SK-N-SH treated with all-trans-retinoic acid at 6 μM for 48 hours (cell line): ENCODE data around the gene KIF23.

Source experiments
- ATAC-seq: fragments of 200-7000 bp; cut with Tn5 transposase; 3 replicates; pipeline ENCODE4 v1.9.1; 2020; ENCODE audit warnings: mild to moderate bottlenecking, moderate library complexity
- ARNTL ChIP-seq: fragments of 450-650 bp; formaldehyde crosslinking; IDR thresholded peaks from 2 replicates; pipeline ENCODE4 v1.5.0; 2020; ENCODE audit warnings: low read depth, mild to moderate bottlenecking, moderate library complexity, borderline replicate concordance
- BACH2 ChIP-seq: fragments of 250-450 bp; sonication (Bioruptor Pico); IDR thresholded peaks from 2 replicates; pipeline ENCODE4 v1.9.0; 2021; ENCODE audit warnings: mild to moderate bottlenecking, borderline replicate concordance
- CSDC2 ChIP-seq: fragments of 250-450 bp; sonication (Bioruptor Pico); IDR thresholded peaks from 2 replicates; pipeline ENCODE4 v1.5.0; 2020; ENCODE audit warnings: mild to moderate bottlenecking, moderate library complexity
- ESRRG ChIP-seq: fragments of 250-450 bp; sonication (Bioruptor Pico); IDR thresholded peaks from 2 replicates; pipeline ENCODE4 v1.6.1; 2021; ENCODE audit warnings: mild to moderate bottlenecking
- GLIS3 ChIP-seq: fragments of 250-450 bp; sonication (Bioruptor Pico); IDR thresholded peaks from 2 replicates; pipeline ENCODE4 v1.5.0; 2020; ENCODE audit warnings: mild to moderate bottlenecking, moderate library complexity
- ISL1 ChIP-seq: fragments of 250-450 bp; sonication (Bioruptor Pico); IDR thresholded peaks from 2 replicates; pipeline ENCODE4 v2.1.2; 2022; ENCODE audit warnings: mild to moderate bottlenecking, moderate library complexity
- OSR1 ChIP-seq: fragments of 250-450 bp; sonication (Bioruptor Pico); IDR thresholded peaks from 2 replicates; pipeline ENCODE4 v1.8.0; 2022; ENCODE audit warnings: moderate library complexity, mild to moderate bottlenecking, inconsistent platforms
- PPARA ChIP-seq: fragments of 250-450 bp; sonication (Bioruptor Pico); IDR thresholded peaks from 2 replicates; pipeline ENCODE4 v1.5.0; 2020; ENCODE audit warnings: mild to moderate bottlenecking, borderline replicate concordance
- RARB ChIP-seq: fragments of 250-450 bp; sonication (Bioruptor Pico); IDR thresholded peaks from 2 replicates; pipeline ENCODE4 v1.8.0; 2021; ENCODE audit warnings: mild to moderate bottlenecking, moderate library complexity
- SNAI2 ChIP-seq: fragments of 250-450 bp; sonication (Bioruptor Pico); IDR thresholded peaks from 2 replicates; pipeline ENCODE4 v1.5.0; 2020; ENCODE audit warnings: mild to moderate bottlenecking, moderate library complexity
- TCF4 ChIP-seq: fragments of 250-450 bp; sonication (Bioruptor Pico); IDR thresholded peaks from 2 replicates; pipeline ENCODE4 v1.8.0; 2021; ENCODE audit warnings: mild to moderate bottlenecking, moderate library complexity, borderline replicate concordance
- TOX ChIP-seq: fragments of 250-450 bp; sonication (Bioruptor Pico); IDR thresholded peaks from 2 replicates; pipeline ENCODE4 v1.8.0; 2021; ENCODE audit warnings: mild to moderate bottlenecking, moderate library complexity, borderline replicate concordance
- ZC3H10 ChIP-seq: fragments of 250-450 bp; sonication (Bioruptor Pico); IDR thresholded peaks from 2 replicates; pipeline ENCODE4 v1.5.1; 2021; ENCODE audit warnings: mild to moderate bottlenecking, moderate library complexity
- ZFP3 ChIP-seq: fragments of 250-450 bp; sonication (Bioruptor Pico); IDR thresholded peaks from 2 replicates; pipeline ENCODE4 v1.5.0; 2020; ENCODE audit warnings: mild to moderate bottlenecking, moderate library complexity
- ZFP30 ChIP-seq: fragments of 450-650 bp; formaldehyde crosslinking; IDR thresholded peaks from 2 replicates; pipeline ENCODE4 v1.5.0; 2022; ENCODE audit warnings: mild to moderate bottlenecking, moderate library complexity
- ZNF565 ChIP-seq: fragments of 450-650 bp; formaldehyde crosslinking; conservative IDR thresholded peaks from 2 replicates; pipeline ENCODE4 v1.5.0; 2020; ENCODE audit warnings: low read depth, mild to moderate bottlenecking, moderate library complexity
- ZNF70 ChIP-seq: fragments of 450-650 bp; formaldehyde crosslinking; IDR thresholded peaks from 2 replicates; pipeline ENCODE4 v1.5.0; 2020; ENCODE audit warnings: mild to moderate bottlenecking, moderate library complexity
- ZNF8 ChIP-seq: fragments of 450-650 bp; formaldehyde crosslinking; IDR thresholded peaks from 2 replicates; pipeline ENCODE4 v1.5.0; 2020; ENCODE audit warnings: mild to moderate bottlenecking, moderate library complexity
- TF ChIP-seq, protein P1 (sequence below): fragments of 250-450 bp; sonication (Bioruptor Pico); IDR thresholded peaks from 2 replicates; pipeline ENCODE4 v1.8.0; 2020; ENCODE audit warnings: mild to moderate bottlenecking, moderate library complexity, borderline replicate concordance
- TF ChIP-seq, protein P2 (sequence below): fragments of 250-450 bp; sonication (Bioruptor Pico); IDR thresholded peaks from 2 replicates; pipeline ENCODE4 v1.5.1; 2021; ENCODE audit warnings: mild to moderate bottlenecking, moderate library complexity
- TF ChIP-seq, protein P3 (sequence below): fragments of 250-450 bp; sonication (Bioruptor Pico); IDR thresholded peaks from 2 replicates; pipeline ENCODE4 v1.5.1; 2020; ENCODE audit warnings: low read depth, mild to moderate bottlenecking, moderate library complexity
- TF ChIP-seq, protein P4 (sequence below): fragments of 250-450 bp; sonication (Bioruptor Pico); IDR thresholded peaks from 2 replicates; pipeline ENCODE4 v1.8.0; 2021; ENCODE audit warnings: low read depth, mild to moderate bottlenecking, moderate library complexity, borderline replicate concordance
- TF ChIP-seq, protein P5 (sequence below): fragments of 250-450 bp; sonication (Bioruptor Pico); IDR thresholded peaks from 2 replicates; pipeline ENCODE4 v1.5.0; 2020; ENCODE audit warnings: mild to moderate bottlenecking, moderate library complexity

The KIF23 gene

DNA sequence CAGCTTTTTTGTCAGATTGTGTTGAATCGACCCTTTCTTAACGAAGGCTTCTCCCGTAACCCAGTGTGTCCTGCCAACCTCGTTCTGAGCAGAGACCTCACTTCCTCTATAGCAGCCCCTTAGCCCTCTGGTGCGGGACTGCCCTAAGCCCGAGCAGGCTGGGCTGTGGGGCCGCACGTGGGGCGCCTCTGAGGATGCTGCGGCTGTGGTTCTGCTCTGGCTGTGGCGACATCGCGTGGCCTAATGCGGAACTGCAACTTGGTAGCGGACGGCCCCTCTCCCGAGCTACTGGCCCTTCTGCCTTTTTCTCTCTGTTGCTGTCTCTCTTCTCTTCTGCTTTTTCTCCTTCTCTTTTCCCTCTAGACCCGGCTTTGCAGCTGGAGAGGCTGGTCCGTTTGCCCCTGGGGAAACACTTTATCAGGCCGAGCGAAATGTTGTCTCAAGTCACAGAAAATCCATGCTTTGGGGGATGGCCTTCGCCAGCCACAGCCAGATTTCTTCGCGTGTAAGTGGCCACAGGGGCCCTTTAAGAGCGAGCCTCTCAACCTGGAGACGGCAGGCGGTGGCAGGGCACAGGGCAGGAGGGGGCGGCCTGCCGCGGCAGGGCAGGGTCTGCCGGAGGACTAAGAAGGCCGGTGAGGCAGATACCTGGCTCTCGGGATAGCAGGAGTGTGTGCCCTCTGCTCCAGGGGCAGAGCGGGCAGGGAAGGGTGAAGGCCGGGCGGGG lies 19.4 kb upstream of the KIF23 start:
- ATAC-seq: peak; percentile 89

DNA sequence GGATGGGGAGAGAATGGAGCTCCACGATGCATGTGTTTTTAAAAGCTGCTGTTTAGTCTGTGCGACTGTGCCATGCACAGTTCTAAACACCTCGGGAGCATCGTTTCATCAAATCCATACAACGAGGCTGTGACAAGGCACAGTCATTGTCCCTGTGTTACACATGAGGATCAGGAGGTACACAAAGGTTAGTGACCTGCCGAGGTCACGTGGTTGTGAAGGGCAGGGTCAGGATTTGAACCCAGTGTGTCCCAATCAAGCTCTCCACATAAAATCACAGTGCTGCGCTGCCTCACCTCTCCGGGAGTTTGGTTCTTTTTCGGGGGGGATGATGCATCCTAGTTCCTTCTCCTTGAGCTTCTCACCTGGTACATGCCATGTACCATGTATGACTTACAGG lies 18.7 kb upstream of the KIF23 start:
- ATAC-seq: no peak
- TF ChIP-seq ZFP3 (CRISPR knock-in tag) (no peak), ZFP30 (CRISPR knock-in tag) (no peak), ZC3H10 (CRISPR knock-in tag) (no peak), PPARA (CRISPR knock-in tag) (no peak), ARNTL (CRISPR knock-in tag) (no peak), OSR1 (CRISPR knock-in tag) (no peak), CSDC2 (CRISPR knock-in tag) (no peak), ZNF565 (CRISPR knock-in tag) (no peak), TCF4 (CRISPR knock-in tag) (no peak), RARB (no peak), GLIS3 (CRISPR knock-in tag) (no peak), SNAI2 (CRISPR knock-in tag) (no peak), TOX (CRISPR knock-in tag) (no peak), ESRRG (CRISPR knock-in tag) (no peak), ISL1 (CRISPR knock-in tag) (no peak), BACH2 (CRISPR knock-in tag) (no peak)
- TF ChIP-seq, protein P1, sequence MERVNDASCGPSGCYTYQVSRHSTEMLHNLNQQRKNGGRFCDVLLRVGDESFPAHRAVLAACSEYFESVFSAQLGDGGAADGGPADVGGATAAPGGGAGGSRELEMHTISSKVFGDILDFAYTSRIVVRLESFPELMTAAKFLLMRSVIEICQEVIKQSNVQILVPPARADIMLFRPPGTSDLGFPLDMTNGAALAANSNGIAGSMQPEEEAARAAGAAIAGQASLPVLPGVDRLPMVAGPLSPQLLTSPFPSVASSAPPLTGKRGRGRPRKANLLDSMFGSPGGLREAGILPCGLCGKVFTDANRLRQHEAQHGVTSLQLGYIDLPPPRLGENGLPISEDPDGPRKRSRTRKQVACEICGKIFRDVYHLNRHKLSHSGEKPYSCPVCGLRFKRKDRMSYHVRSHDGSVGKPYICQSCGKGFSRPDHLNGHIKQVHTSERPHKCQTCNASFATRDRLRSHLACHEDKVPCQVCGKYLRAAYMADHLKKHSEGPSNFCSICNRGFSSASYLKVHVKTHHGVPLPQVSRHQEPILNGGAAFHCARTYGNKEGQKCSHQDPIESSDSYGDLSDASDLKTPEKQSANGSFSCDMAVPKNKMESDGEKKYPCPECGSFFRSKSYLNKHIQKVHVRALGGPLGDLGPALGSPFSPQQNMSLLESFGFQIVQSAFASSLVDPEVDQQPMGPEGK (CRISPR knock-in tag): no peak
- TF ChIP-seq, protein P2, sequence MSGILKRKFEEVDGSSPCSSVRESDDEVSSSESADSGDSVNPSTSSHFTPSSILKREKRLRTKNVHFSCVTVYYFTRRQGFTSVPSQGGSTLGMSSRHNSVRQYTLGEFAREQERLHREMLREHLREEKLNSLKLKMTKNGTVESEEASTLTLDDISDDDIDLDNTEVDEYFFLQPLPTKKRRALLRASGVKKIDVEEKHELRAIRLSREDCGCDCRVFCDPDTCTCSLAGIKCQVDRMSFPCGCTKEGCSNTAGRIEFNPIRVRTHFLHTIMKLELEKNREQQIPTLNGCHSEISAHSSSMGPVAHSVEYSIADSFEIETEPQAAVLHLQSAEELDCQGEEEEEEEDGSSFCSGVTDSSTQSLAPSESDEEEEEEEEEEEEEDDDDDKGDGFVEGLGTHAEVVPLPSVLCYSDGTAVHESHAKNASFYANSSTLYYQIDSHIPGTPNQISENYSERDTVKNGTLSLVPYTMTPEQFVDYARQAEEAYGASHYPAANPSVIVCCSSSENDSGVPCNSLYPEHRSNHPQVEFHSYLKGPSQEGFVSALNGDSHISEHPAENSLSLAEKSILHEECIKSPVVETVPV (CRISPR knock-in tag): no peak
- TF ChIP-seq, protein P3, sequence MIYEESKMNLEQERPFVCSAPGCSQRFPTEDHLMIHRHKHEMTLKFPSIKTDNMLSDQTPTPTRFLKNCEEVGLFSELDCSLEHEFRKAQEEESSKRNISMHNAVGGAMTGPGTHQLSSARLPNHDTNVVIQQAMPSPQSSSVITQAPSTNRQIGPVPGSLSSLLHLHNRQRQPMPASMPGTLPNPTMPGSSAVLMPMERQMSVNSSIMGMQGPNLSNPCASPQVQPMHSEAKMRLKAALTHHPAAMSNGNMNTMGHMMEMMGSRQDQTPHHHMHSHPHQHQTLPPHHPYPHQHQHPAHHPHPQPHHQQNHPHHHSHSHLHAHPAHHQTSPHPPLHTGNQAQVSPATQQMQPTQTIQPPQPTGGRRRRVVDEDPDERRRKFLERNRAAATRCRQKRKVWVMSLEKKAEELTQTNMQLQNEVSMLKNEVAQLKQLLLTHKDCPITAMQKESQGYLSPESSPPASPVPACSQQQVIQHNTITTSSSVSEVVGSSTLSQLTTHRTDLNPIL (CRISPR knock-in tag): no peak
- TF ChIP-seq, protein P4, sequence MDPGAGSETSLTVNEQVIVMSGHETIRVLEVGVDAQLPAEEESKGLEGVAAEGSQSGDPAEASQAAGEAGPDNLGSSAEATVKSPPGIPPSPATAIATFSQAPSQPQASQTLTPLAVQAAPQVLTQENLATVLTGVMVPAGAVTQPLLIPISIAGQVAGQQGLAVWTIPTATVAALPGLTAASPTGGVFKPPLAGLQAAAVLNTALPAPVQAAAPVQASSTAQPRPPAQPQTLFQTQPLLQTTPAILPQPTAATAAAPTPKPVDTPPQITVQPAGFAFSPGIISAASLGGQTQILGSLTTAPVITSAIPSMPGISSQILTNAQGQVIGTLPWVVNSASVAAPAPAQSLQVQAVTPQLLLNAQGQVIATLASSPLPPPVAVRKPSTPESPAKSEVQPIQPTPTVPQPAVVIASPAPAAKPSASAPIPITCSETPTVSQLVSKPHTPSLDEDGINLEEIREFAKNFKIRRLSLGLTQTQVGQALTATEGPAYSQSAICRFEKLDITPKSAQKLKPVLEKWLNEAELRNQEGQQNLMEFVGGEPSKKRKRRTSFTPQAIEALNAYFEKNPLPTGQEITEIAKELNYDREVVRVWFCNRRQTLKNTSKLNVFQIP: no peak

More for the DNA sequence above, 19.4 kb upstream of the KIF23 start:
- no peak for TF ChIP-seq ESRRG (CRISPR knock-in tag)
- TF ChIP-seq, protein P5, sequence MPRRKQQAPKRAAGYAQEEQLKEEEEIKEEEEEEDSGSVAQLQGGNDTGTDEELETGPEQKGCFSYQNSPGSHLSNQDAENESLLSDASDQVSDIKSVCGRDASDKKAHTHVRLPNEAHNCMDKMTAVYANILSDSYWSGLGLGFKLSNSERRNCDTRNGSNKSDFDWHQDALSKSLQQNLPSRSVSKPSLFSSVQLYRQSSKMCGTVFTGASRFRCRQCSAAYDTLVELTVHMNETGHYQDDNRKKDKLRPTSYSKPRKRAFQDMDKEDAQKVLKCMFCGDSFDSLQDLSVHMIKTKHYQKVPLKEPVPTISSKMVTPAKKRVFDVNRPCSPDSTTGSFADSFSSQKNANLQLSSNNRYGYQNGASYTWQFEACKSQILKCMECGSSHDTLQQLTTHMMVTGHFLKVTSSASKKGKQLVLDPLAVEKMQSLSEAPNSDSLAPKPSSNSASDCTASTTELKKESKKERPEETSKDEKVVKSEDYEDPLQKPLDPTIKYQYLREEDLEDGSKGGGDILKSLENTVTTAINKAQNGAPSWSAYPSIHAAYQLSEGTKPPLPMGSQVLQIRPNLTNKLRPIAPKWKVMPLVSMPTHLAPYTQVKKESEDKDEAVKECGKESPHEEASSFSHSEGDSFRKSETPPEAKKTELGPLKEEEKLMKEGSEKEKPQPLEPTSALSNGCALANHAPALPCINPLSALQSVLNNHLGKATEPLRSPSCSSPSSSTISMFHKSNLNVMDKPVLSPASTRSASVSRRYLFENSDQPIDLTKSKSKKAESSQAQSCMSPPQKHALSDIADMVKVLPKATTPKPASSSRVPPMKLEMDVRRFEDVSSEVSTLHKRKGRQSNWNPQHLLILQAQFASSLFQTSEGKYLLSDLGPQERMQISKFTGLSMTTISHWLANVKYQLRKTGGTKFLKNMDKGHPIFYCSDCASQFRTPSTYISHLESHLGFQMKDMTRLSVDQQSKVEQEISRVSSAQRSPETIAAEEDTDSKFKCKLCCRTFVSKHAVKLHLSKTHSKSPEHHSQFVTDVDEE (CRISPR knock-in tag): peak; percentile 28; the same call in 1 of the 2 replicates

DNA sequence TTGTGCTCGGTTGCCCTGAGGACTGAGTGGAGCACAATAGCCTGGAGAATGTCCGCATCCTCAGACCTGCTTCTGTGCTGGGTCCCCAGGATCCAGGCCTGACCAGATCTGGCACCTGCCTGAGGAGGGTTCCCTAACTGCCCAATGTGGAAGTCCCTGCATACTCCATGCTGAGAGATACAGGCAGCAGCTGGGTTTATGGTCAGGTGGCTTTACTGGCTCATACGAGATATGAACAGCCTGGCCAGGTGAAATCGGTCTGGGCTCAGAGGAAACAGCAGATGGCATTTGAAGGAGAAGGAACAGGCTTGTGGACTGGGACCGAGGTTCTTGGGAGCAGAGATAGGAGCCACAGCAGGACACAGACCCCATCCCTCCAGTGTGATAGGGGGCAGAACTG lies 18.2 kb upstream of the KIF23 start:
- ATAC-seq: no peak
- TF ChIP-seq, protein P4: no peak
- TF ChIP-seq SNAI2 (CRISPR knock-in tag) (no peak), ZFP3 (CRISPR knock-in tag) (no peak), ZFP30 (CRISPR knock-in tag) (no peak), ZNF70 (CRISPR knock-in tag) (no peak), ZNF8 (CRISPR knock-in tag) (no peak), ARNTL (CRISPR knock-in tag) (no peak), RARB (no peak), PPARA (CRISPR knock-in tag) (no peak), TCF4 (CRISPR knock-in tag) (no peak), ESRRG (CRISPR knock-in tag) (no peak)
- TF ChIP-seq, protein P1 (CRISPR knock-in tag): no peak
- TF ChIP-seq, protein P3 (CRISPR knock-in tag): no peak
